GM19468 (cell line): Measurements from ENCODE around the gene ZC3H12A.

ENCODE experiments used
- ATAC-seq: cut with Tn5 transposase; IDR thresholded peaks from one replicate; pipeline ENCODE4 v1.9.1; 2021; ENCODE audit warnings: mild to moderate bottlenecking, moderate library complexity, moderate number of reproducible peaks; ENCODE audit not compliant: unreplicated experiment; ENCODE audit errors: extremely low read depth

Gene ZC3H12A

GRCh38 chr1:37474046-37474696, at the start of gene ZC3H12A:
Gene ZC3H12A (plus strand): TSS chr1:37474580. CDS start chr1:37475497, 917 bp downstream.
- no peak for ATAC-seq

GRCh38 chr1:37425221-37425620, 49.2 kb upstream of the ZC3H12A start:
- no peak for ATAC-seq

- ATAC-seq, result no peak
Measured at GRCh38 chr1:37429029-37429428, 45.4 kb upstream of the ZC3H12A start.

- ATAC-seq, result no peak
Measured at GRCh38 chr1:37430103-37430985, 44.0 kb upstream of the ZC3H12A start.

GRCh38 chr1:37432716-37433115, 41.7 kb upstream of the ZC3H12A start:
- ATAC-seq, result no peak

- no peak for ATAC-seq
Measured at GRCh38 chr1:37433171-37433570, 41.2 kb upstream of the ZC3H12A start.

- no peak for ATAC-seq
Measured at GRCh38 chr1:37434292-37435225, 39.8 kb upstream of the ZC3H12A start.

GRCh38 chr1:37437087-37437486, 37.3 kb upstream of the ZC3H12A start:
- ATAC-seq, result no peak

GRCh38 chr1:37438037-37438868, 36.1 kb upstream of the ZC3H12A start:
- ATAC-seq, result no peak

- no peak for ATAC-seq
Measured at GRCh38 chr1:37438869-37439343, 35.5 kb upstream of the ZC3H12A start.

- no peak for ATAC-seq
Measured at GRCh38 chr1:37439349-37439995, 34.9 kb upstream of the ZC3H12A start.

GRCh38 chr1:37441490-37441889, 32.9 kb upstream of the ZC3H12A start:
- ATAC-seq, result no peak

- ATAC-seq, result no peak
Measured at GRCh38 chr1:37442139-37442538, 32.2 kb upstream of the ZC3H12A start.

- no peak for ATAC-seq
Measured at GRCh38 chr1:37442644-37443043, 31.7 kb upstream of the ZC3H12A start.

- no peak for ATAC-seq
Measured at GRCh38 chr1:37446874-37447273, 27.5 kb upstream of the ZC3H12A start.

GRCh38 chr1:37448185-37448584, 26.2 kb upstream of the ZC3H12A start:
- ATAC-seq, result no peak

GRCh38 chr1:37448691-37449417, 25.5 kb upstream of the ZC3H12A start:
- ATAC-seq, result no peak

GRCh38 chr1:37449936-37450335, 24.4 kb upstream of the ZC3H12A start:
- no peak for ATAC-seq
